ENCODE results near the gene RFTN1. TPM values are rescaled to one million over a fixed set of nuclear protein-coding genes. Genes with fewer than 3 reads are reported as not detected.

The RFTN1 gene
- total RNA-seq, 1 donor from 2014 or later, result 0.92 TPM

DNA sequence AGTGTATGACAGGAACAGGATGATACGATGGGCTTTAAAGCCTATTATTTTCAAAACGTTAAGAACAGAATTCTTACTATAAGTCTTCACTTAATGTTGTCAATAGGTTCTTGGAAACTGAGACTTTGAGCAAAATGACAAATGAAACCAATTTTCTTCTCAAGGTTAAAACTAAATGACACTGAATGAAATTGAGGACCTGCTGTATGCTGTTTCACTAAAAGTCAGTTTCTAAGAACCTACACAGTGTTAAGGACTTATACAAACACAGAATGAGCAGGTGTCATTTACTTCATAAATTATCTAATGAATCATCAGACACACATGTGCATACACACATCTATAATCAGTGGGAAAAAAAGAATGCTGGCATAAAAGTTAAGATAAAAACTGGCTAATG is 106.9 kb downstream of the RFTN1 start:
- H3K27me3 ChIP-seq, result no peaks in the 10 kb centered on the region
- Mint-ChIP-seq H3K27ac (no peak overlapping the region), H3K27me3 (ENCODE audit: insufficient read depth, low read depth) (peaks cover 3% of the 10 kb centered on the region), H3K36me3 (no peaks in the 10 kb centered on the region), H3K4me3 (no peak overlapping the region), H3K9me3 (no peaks in the 10 kb centered on the region), H3K4me1 (peaks cover 22% of the 10 kb centered on the region)
- H3K4me3 ChIP-seq, result no peak overlapping the region
- no peaks in the 10 kb centered on the region for H3K9me3 ChIP-seq (ENCODE audit: low read depth)
- H3K9ac ChIP-seq, result no peak overlapping the region
- H3K4me1 ChIP-seq, result no peaks in the 10 kb centered on the region
- H3K4me2 ChIP-seq, result no peak overlapping the region
- no peak for DNase-seq (ENCODE audit: low spot score)
- H2AFZ ChIP-seq (replicated peaks), result no peak overlapping the region
- no peak overlapping the region for H3K27ac ChIP-seq
- H3F3A ChIP-seq (ENCODE audit: low read depth), result peaks cover 4% of the 10 kb centered on the region
- TF ChIP-seq, protein P1, sequence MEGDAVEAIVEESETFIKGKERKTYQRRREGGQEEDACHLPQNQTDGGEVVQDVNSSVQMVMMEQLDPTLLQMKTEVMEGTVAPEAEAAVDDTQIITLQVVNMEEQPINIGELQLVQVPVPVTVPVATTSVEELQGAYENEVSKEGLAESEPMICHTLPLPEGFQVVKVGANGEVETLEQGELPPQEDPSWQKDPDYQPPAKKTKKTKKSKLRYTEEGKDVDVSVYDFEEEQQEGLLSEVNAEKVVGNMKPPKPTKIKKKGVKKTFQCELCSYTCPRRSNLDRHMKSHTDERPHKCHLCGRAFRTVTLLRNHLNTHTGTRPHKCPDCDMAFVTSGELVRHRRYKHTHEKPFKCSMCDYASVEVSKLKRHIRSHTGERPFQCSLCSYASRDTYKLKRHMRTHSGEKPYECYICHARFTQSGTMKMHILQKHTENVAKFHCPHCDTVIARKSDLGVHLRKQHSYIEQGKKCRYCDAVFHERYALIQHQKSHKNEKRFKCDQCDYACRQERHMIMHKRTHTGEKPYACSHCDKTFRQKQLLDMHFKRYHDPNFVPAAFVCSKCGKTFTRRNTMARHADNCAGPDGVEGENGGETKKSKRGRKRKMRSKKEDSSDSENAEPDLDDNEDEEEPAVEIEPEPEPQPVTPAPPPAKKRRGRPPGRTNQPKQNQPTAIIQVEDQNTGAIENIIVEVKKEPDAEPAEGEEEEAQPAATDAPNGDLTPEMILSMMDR (IDR thresholded peaks at IDR 0.05), result no peak
- TF ChIP-seq EZH2 (IDR thresholded peaks at IDR 0.05) (no peak), EZH2phosphoT487 (IDR thresholded peaks at IDR 0.05) (no peak)
- no peaks in the 10 kb centered on the region for H3K36me3 ChIP-seq
- no peaks in the 10 kb centered on the region for H4K20me1 ChIP-seq (ENCODE audit: low read depth)
- H3K79me2 ChIP-seq (ENCODE audit: low read depth), result no peaks in the 10 kb centered on the region

DNA sequence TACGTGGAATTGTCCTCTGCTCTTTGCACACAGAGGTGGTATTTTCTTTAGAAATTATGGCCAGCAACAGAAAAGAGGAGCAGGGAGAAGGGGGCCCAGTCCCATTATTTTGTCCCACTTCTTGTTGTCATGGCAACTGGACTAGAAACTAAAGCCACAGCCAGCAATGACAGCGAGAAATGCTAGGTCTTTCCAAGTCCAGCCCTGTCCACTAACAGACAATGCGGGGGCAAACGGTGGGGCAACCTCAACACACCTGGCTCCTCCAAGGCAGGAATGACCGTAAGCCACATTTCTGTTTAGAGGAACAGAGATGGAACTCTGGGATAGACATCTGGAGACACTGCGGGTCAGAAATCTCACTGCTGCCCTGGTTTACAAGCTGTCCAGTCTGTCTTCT is 107.3 kb downstream of the RFTN1 start:
- no peak overlapping the region for H2AFZ ChIP-seq (replicated peaks)
- H3K36me3 ChIP-seq, result no peaks in the 10 kb centered on the region
- Mint-ChIP-seq H3K9me3 (no peaks in the 10 kb centered on the region), H3K36me3 (no peaks in the 10 kb centered on the region), H3K4me3 (no peak overlapping the region), H3K4me1 (peaks cover 22% of the 10 kb centered on the region), H3K27ac (no peak overlapping the region), H3K27me3 (ENCODE audit: insufficient read depth, low read depth) (peaks cover 3% of the 10 kb centered on the region)
- no peaks in the 10 kb centered on the region for H3K79me2 ChIP-seq (ENCODE audit: low read depth)
- no peak overlapping the region for H3K4me3 ChIP-seq
- no peaks in the 10 kb centered on the region for H3K27me3 ChIP-seq
- H3K27ac ChIP-seq, result no peak overlapping the region
- DNase-seq (ENCODE audit: low spot score), result no peak
- no peaks in the 10 kb centered on the region for H3K9me3 ChIP-seq (ENCODE audit: low read depth)
- H3K9ac ChIP-seq, result no peak overlapping the region
- TF ChIP-seq, protein P1 (IDR thresholded peaks at IDR 0.05), result no peak
- TF ChIP-seq EZH2 (IDR thresholded peaks at IDR 0.05), result no peak
- no peak for TF ChIP-seq EZH2phosphoT487 (IDR thresholded peaks at IDR 0.05)
- no peak overlapping the region for H3K4me2 ChIP-seq
- H3F3A ChIP-seq (ENCODE audit: low read depth), result peaks cover 4% of the 10 kb centered on the region
- no peaks in the 10 kb centered on the region for H4K20me1 ChIP-seq (ENCODE audit: low read depth)
- H3K4me1 ChIP-seq, result no peaks in the 10 kb centered on the region

DNA sequence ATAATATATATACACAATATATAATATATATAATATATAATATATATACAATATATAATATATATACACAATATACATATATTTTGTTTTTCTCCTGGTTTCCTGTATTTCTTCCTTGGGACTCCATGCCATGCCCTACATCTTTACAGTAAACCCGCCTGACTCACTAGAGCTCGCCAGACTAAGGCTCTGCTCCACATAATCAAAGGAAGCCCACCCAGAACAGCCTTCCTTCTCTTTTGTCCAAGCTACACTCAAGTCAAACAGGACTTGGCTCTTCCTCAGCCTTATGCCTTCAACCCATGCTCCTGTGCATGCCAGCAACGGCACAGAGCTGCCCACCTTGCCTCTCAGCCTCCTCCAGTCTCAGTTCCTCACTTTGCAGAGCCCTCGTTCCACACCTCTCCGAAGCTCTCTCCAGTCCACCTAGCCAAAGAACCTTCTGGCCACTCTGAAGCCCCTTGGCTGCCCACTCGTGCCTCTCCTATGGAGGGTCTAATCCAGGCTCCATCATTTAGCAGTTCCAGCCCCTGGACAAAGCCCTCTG is 109.1 kb downstream of the RFTN1 start:
- Mint-ChIP-seq H3K4me3 (no peak overlapping the region), H3K36me3 (no peaks in the 10 kb centered on the region), H3K9me3 (no peaks in the 10 kb centered on the region), H3K4me1 (peaks cover 34% of the 10 kb centered on the region), H3K27ac (no peak overlapping the region), H3K27me3 (ENCODE audit: insufficient read depth, low read depth) (peaks cover 2% of the 10 kb centered on the region)
- Histone ChIP-seq H3K9ac (no peak overlapping the region), H3K4me2 (no peak overlapping the region), H3K4me3 (no peak overlapping the region), H3K79me2 (ENCODE audit: low read depth) (no peaks in the 10 kb centered on the region), H3K36me3 (no peaks in the 10 kb centered on the region), H3K9me3 (ENCODE audit: low read depth) (no peaks in the 10 kb centered on the region), H3K27me3 (no peaks in the 10 kb centered on the region), H3K4me1 (no peaks in the 10 kb centered on the region), H4K20me1 (ENCODE audit: low read depth) (no peaks in the 10 kb centered on the region), H2AFZ (replicated peaks) (peak overlapping the region; percentile 34), H3K27ac (no peak overlapping the region), H3F3A (ENCODE audit: low read depth) (peaks cover 4% of the 10 kb centered on the region)
- no peak for TF ChIP-seq EZH2 (IDR thresholded peaks at IDR 0.05)
- TF ChIP-seq, protein P1 (IDR thresholded peaks at IDR 0.05), result no peak
- no peak for TF ChIP-seq EZH2phosphoT487 (IDR thresholded peaks at IDR 0.05)
- DNase-seq (ENCODE audit: low spot score), result peak; percentile 20
